NCI-H526 (cell line): ENCODE measurements around the gene GDF11.

Source experiments
- DNase-seq, 2 experiments: peaks; one replicate each; lab custom pipeline; 2025; lab: John Stamatoyannopoulos, UW

GDF11 gene

GRCh38 chr12:55742719-55743405, at the start of gene GDF11:
GDF11 (plus strand) TSS chr12:55743122; CDS start chr12:55743317, 195 bp downstream.
- peak; percentile 47 to 84 for DNase-seq

GRCh38 chr12:55693323-55694187, 49.4 kb upstream of the GDF11 start:
- no peak for DNase-seq

GRCh38 chr12:55694188-55694515, 48.8 kb upstream of the GDF11 start:
- DNase-seq = no peak

GRCh38 chr12:55694651-55695050, 48.3 kb upstream of the GDF11 start:
- no peak for DNase-seq

- DNase-seq = no peak
Observed at GRCh38 chr12:55695349-55695748, 47.6 kb upstream of the GDF11 start.

- DNase-seq = no peak
Observed at GRCh38 chr12:55696141-55696540, 46.8 kb upstream of the GDF11 start.

- no peak for DNase-seq
Observed at GRCh38 chr12:55696796-55697462, 46.0 kb upstream of the GDF11 start.

- no peak for DNase-seq
Observed at GRCh38 chr12:55697686-55698085, 45.2 kb upstream of the GDF11 start.

GRCh38 chr12:55698241-55698955, 44.5 kb upstream of the GDF11 start:
- no peak for DNase-seq

- no peak for DNase-seq
Observed at GRCh38 chr12:55698965-55699364, 44.0 kb upstream of the GDF11 start.

- no peak for DNase-seq
Observed at GRCh38 chr12:55699471-55700055, 43.4 kb upstream of the GDF11 start.

- no peak for DNase-seq
Observed at GRCh38 chr12:55700255-55701018, 42.5 kb upstream of the GDF11 start.

GRCh38 chr12:55702861-55703260, 40.1 kb upstream of the GDF11 start:
- DNase-seq = no peak

- DNase-seq = no peak
Observed at GRCh38 chr12:55703288-55703687, 39.6 kb upstream of the GDF11 start.

- no peak for DNase-seq
Observed at GRCh38 chr12:55703901-55704761, 38.8 kb upstream of the GDF11 start.

GRCh38 chr12:55704824-55705718, 37.9 kb upstream of the GDF11 start:
- DNase-seq = no peak

GRCh38 chr12:55705782-55706402, 37.0 kb upstream of the GDF11 start:
- DNase-seq = peak in 1 of 2 experiments; percentile 11

- DNase-seq = peak in 1 of 2 experiments; percentile 11
Observed at GRCh38 chr12:55706568-55707218, 36.2 kb upstream of the GDF11 start.
